H1 (cell line): ENCODE results near the gene SCAMP3. TPM values are rescaled to one million over a fixed set of nuclear protein-coding genes. Genes with fewer than 3 reads are reported as not detected.
A peak's percentile ranks its signal among the peaks of the same experiment; 100 is the strongest.

Experiments
- BACH1 ChIP-seq: IDR thresholded peaks from 2 replicates; pipeline ENCODE4 v1.6.1; 2012; ENCODE audit warnings: low read length, improper control_type of control experiment
- CEBPB ChIP-seq: IDR thresholded peaks from 2 replicates; pipeline ENCODE4 v1.6.1; 2012; ENCODE audit warnings: low read depth, low read length
- CHD1 ChIP-seq: IDR thresholded peaks from 2 replicates; pipeline ENCODE4 v1.6.1; 2012; ENCODE audit warnings: low read depth, low read length, improper control_type of control experiment
- HDAC6 ChIP-seq: IDR thresholded peaks from one replicate; pipeline ENCODE4 v1.7.1; 2012; ENCODE audit warnings: low read depth, mild to moderate bottlenecking, inconsistent platforms, low read length, moderate library complexity
- JUND ChIP-seq: IDR thresholded peaks from 2 replicates; pipeline ENCODE4 v1.6.1; 2011; ENCODE audit warnings: mild to moderate bottlenecking, improper control_type of control experiment, low read length
- KDM1A ChIP-seq: fragments of 200-600, 300-600 bp; sonication (generic); IDR thresholded peaks from 2 replicates; pipeline ENCODE4 v1.7.1; 2016; ENCODE audit warnings: mild to moderate bottlenecking, low read length, borderline replicate concordance
- KDM5A ChIP-seq: fragments of 200-600 bp; IDR thresholded peaks from 2 replicates; pipeline ENCODE4 v1.7.1; 2012; ENCODE audit warnings: mild to moderate bottlenecking, low read length, inconsistent platforms, mixed read lengths
- MAFK ChIP-seq: IDR thresholded peaks from 2 replicates; pipeline ENCODE4 v1.6.1; 2012; ENCODE audit warnings: low read depth, mild to moderate bottlenecking, improper control_type of control experiment, low read length
- NRF1 ChIP-seq: IDR thresholded peaks from 2 replicates; pipeline ENCODE4 v1.6.1; 2011; ENCODE audit warnings: mild to moderate bottlenecking, low read depth, low read length, improper control_type of control experiment
- RAD21 ChIP-seq, 2 experiments: IDR thresholded peaks in 1 of 2; conservative IDR thresholded peaks in 1 of 2; 2 replicates each; pipeline ENCODE4 v1.6.1; 2011; ENCODE audit warnings: low read depth in 2 of 2, low read length in 2 of 2, improper control_type of control experiment in 1 of 2, inconsistent platforms in 1 of 2, mild to moderate bottlenecking in 1 of 2, moderate library complexity in 1 of 2
- RFX5 ChIP-seq: IDR thresholded peaks from 2 replicates; pipeline ENCODE4 v1.6.1; 2011; ENCODE audit warnings: low read depth, low read length, improper control_type of control experiment, borderline replicate concordance
- RNF2 ChIP-seq: fragments of 200-900, 300-1000 bp; sonication (generic); IDR thresholded peaks from 2 replicates; pipeline ENCODE4 v1.7.1; 2016; ENCODE audit warnings: borderline replicate concordance, low read depth, mild to moderate bottlenecking, antibody characterized with exemption, low read length; ENCODE audit not compliant: poor library complexity, severe bottlenecking; ENCODE audit errors: missing control alignments
- SIN3A ChIP-seq, 2 experiments: IDR thresholded peaks in 1 of 2; conservative IDR thresholded peaks in 1 of 2; 2 replicates each; pipeline ENCODE4 v1.6.1; 2011 to 2012; ENCODE audit warnings: low read length in 2 of 2, improper control_type of control experiment in 1 of 2, low read depth in 1 of 2, mild to moderate bottlenecking in 1 of 2
- SP1 ChIP-seq: IDR thresholded peaks from 2 replicates; pipeline ENCODE4 v1.6.1; 2011; ENCODE audit warnings: low read depth, low read length
- SUZ12 ChIP-seq: fragments of 200-600 bp; sonication (generic); IDR thresholded peaks from 2 replicates; pipeline ENCODE4 v1.6.1; 2012; ENCODE audit warnings: mild to moderate bottlenecking, inconsistent platforms, low read length, moderate library complexity, mixed read lengths
- TAF1 ChIP-seq: IDR thresholded peaks from 2 replicates; pipeline ENCODE4 v1.6.1; 2011; ENCODE audit warnings: mild to moderate bottlenecking, low read depth, low read length
- TAF7 ChIP-seq: optimal IDR thresholded peaks from 2 replicates; pipeline ENCODE3; 2011; ENCODE audit warnings: low read depth, mild to moderate bottlenecking, inconsistent platforms, low read length, moderate library complexity, borderline replicate concordance
- polyA plus RNA-seq, 7 experiments: library from polyadenylated mRNA; depleted of rRNA in 3 of 7; stranded (reverse) in 5 of 7; unstranded in 2 of 7; fragments of >200 nt in 5 of 7; fragments of 200-250 nt in 2 of 7; gene quantifications; 1 replicate in 5 of 7; 2 replicates in 1 of 7; 4 replicates in 1 of 7; pipeline versions ENCODE4 v1.2.1 to v1.2.3, GENCODE V29; 2011 to 2013; ENCODE audit warnings: missing spikeins in 2 of 7, mixed read lengths in 2 of 7
- total RNA-seq: library from RNA; stranded (reverse); fragmentation: NEBNext Ultra II Directional; extraction: Animal tissue kit (Norgen Biotek cat#: 25700); gene quantifications from 2 replicates; pipeline ENCODE4 v1.2.1, GENCODE V29; 2021

The SCAMP3 gene
- total and polyA plus RNA-seq, 2 of the 8 experiments (the other 6 are each of a cell fraction or from before 2014, with no cell fraction given), result 48.9 to 143 TPM

- TF ChIP-seq BACH1 (peak; percentile 37; the same call in 1 of the 2 replicates), KDM1A (no peak), SIN3A (conservative IDR thresholded peaks at IDR 0.05 in 1 of 2, IDR thresholded peaks at IDR 0.05 in 1 of 2; ENCODE audit: low read depth in 1 of 2, low read length in 2 of 2) (peak in 1 of 2 experiments; percentile 89; a peak in 2 of 4 replicates), HDAC6 (no peak), CEBPB (no peak), CHD1 (no peak), RNF2 (no peak), TAF1 (peak; percentile 69; the same call in 1 of the 2 replicates), RAD21 (IDR thresholded peaks at IDR 0.05 in 1 of 2, conservative IDR thresholded peaks at IDR 0.05 in 1 of 2; ENCODE audit: low read depth in 2 of 2, low read length in 2 of 2) (no peak), JUND (no peak), SUZ12 (no peak), RFX5 (no peak), NRF1 (peak; percentile 49), MAFK (no peak), KDM5A (0 out of 2 replicates have a peak, but pooled peaks have one; percentile 3), SP1 (no peak), TAF7 (no peak)
Measured at GRCh38 chr1:155261852-155262673, at the start of gene SCAMP3 (continued).
